GM12878 (cell line): ENCODE data around the gene JAML. TPM values are rescaled to one million over a fixed set of nuclear protein-coding genes. Genes with fewer than 3 reads are reported as not detected.

Experiments
- ATAC-seq: fragments of 200-7000 bp; cut with Tn5 transposase; 3 replicates; pipeline ENCODE4 v1.9.1; 2020; ENCODE audit warnings: mild to moderate bottlenecking, moderate library complexity
- BruUV-seq: library from RNA; stranded (reverse); fragments of 400-500 nt; replicated peaks from 2 replicates; lab custom pipeline; 2021; lab: Mats Ljungman, UMichigan
- CTCF ChIA-PET: fragments of 300-600 bp; sonication (Branson Sonifier 250); formaldehyde crosslinking; extraction: SDS; loops from one replicate; lab custom pipeline; 2021; ENCODE audit warnings: inconsistent platforms; lab: Yijun Ruan, JAX
- POLR2A ChIA-PET: fragments of 350-600 bp; formaldehyde crosslinking; extraction: SDS; loops from one replicate; lab custom pipeline; 2021; ENCODE audit warnings: inconsistent platforms; lab: Charles Lee
- RAD21 ChIA-PET: fragments of 300-600 bp; sonication (Branson Sonifier 250); formaldehyde crosslinking; loops from one replicate; lab custom pipeline; 2023; ENCODE audit warnings: antibody characterized with exemption; ENCODE audit not compliant: unreplicated experiment; lab: Charles Lee
- SMC1A ChIA-PET: fragments of 300-600 bp; sonication (Branson Sonifier 250); formaldehyde crosslinking; loops from one replicate; lab custom pipeline; 2023; ENCODE audit not compliant: unreplicated experiment, uncharacterized antibody; lab: Charles Lee
- DNase-seq: peaks from one replicate; pipeline ENCODE4 v3.0.0-alpha.2; 2011; ENCODE audit warnings: low read depth, low spot score
- FAIRE-seq: peaks from 3 replicates; lab custom pipeline; 2011; peaks lifted over from hg19 to GRCh38; lab: Jason Lieb, UNC
- H2AFZ ChIP-seq: 2 replicates; pipeline ENCODE4 v1.6.0; 2011; ENCODE audit warnings: low read depth, low read length, control low read depth; ENCODE audit not compliant: control insufficient read depth
- H3K27ac ChIP-seq: 2 replicates; pipeline ENCODE4 v1.5.1; 2011; ENCODE audit warnings: control low read depth; ENCODE audit not compliant: control insufficient read depth, insufficient read depth
- H3K27me3 ChIP-seq, 2 experiments: replicated peaks in 1 of 2; 2 replicates each; pipeline versions ENCODE4 v1.6.0 to v1.6.1; 2011; ENCODE audit warnings: low read length in 1 of 2; ENCODE audit not compliant: control insufficient read depth in 2 of 2, insufficient read depth in 2 of 2
- H3K36me3 ChIP-seq, 2 experiments: 2 replicates each; pipeline ENCODE4 v1.5.1; 2011; ENCODE audit warnings: low read length in 1 of 2; ENCODE audit not compliant: control insufficient read depth in 2 of 2, insufficient read depth in 2 of 2
- H3K4me1 ChIP-seq: 2 replicates; pipeline ENCODE4 v1.6.1; 2011; ENCODE audit warnings: mild to moderate bottlenecking, low read length, moderate library complexity, mixed read lengths; ENCODE audit not compliant: control insufficient read depth, insufficient read depth
- H3K4me2 ChIP-seq: 2 replicates; pipeline ENCODE4 v1.6.0; 2011; ENCODE audit warnings: control low read depth; ENCODE audit not compliant: control insufficient read depth, insufficient read depth
- H3K4me3 ChIP-seq: fragments of 200-600 bp; sonication (generic); 2 replicates; pipeline ENCODE4 v1.5.1; 2016
- H3K79me2 ChIP-seq: 2 replicates; pipeline ENCODE4 v1.6.0; 2011; ENCODE audit warnings: low read length; ENCODE audit not compliant: control insufficient read depth, insufficient read depth
- H3K9ac ChIP-seq: 2 replicates; pipeline ENCODE4 v1.8.0; 2011; ENCODE audit warnings: low read length, control low read depth, mixed read lengths; ENCODE audit not compliant: control insufficient read depth, insufficient read depth
- H3K9me3 ChIP-seq: replicated peaks from 3 replicates; pipeline ENCODE4 v1.5.1; 2011; ENCODE audit warnings: mild to moderate bottlenecking, low read length; ENCODE audit not compliant: control insufficient read depth, insufficient read depth
- H4K20me1 ChIP-seq: 2 replicates; pipeline ENCODE4 v1.6.0; 2011; ENCODE audit not compliant: control insufficient read depth, insufficient read depth
- ATF7 ChIP-seq: fragments of 450-650 bp; IDR thresholded peaks from 2 replicates; pipeline ENCODE4 v1.6.1; 2016; ENCODE audit warnings: low read depth, mild to moderate bottlenecking
- BACH1 ChIP-seq: fragments of 450-650 bp; IDR thresholded peaks from 2 replicates; pipeline ENCODE4 v1.6.1; 2017; ENCODE audit warnings: mild to moderate bottlenecking, borderline replicate concordance
- FOXK2 ChIP-seq: fragments of 450-650 bp; IDR thresholded peaks from 2 replicates; pipeline ENCODE4 v1.6.1; 2017; ENCODE audit warnings: mild to moderate bottlenecking, moderate library complexity
- IKZF1 ChIP-seq: fragments of 450-650 bp; conservative IDR thresholded peaks from 2 replicates; pipeline ENCODE4 v1.6.1; 2017; ENCODE audit warnings: antibody characterized with exemption, mild to moderate bottlenecking
- KLF5 ChIP-seq: fragments of 450-650 bp; IDR thresholded peaks from 2 replicates; pipeline ENCODE4 v1.6.1; 2014; ENCODE audit warnings: mild to moderate bottlenecking; ENCODE audit not compliant: partially characterized antibody
- MEF2B ChIP-seq: fragments of 450-650 bp; IDR thresholded peaks from 2 replicates; pipeline ENCODE4 v1.6.1; 2018; ENCODE audit warnings: mild to moderate bottlenecking, moderate library complexity; ENCODE audit not compliant: partially characterized antibody, poor library complexity, severe bottlenecking
- MYC ChIP-seq: IDR thresholded peaks from 2 replicates; pipeline ENCODE4 v1.6.1; 2011; ENCODE audit warnings: mild to moderate bottlenecking, low read length, moderate library complexity, inconsistent platforms; ENCODE audit not compliant: insufficient read depth, insufficient replicate concordance, insufficient read length, severe bottlenecking
- NR2F1 ChIP-seq: fragments of 450-650 bp; conservative IDR thresholded peaks from 2 replicates; pipeline ENCODE4 v1.6.1; 2017; ENCODE audit warnings: mild to moderate bottlenecking
- RAD21 ChIP-seq: IDR thresholded peaks from 2 replicates; pipeline ENCODE4 v1.6.1; 2011; ENCODE audit warnings: mild to moderate bottlenecking, low read depth, low read length, moderate library complexity; ENCODE audit not compliant: insufficient read depth
- RFX5 ChIP-seq: IDR thresholded peaks from 2 replicates; pipeline ENCODE4 v1.6.1; 2011; ENCODE audit warnings: low read depth, low read length, improper control_type of control experiment
- RUNX3 ChIP-seq: IDR thresholded peaks from 2 replicates; pipeline ENCODE4 v1.6.1; 2012; ENCODE audit warnings: low read length, inconsistent platforms
- TCF3 ChIP-seq: IDR thresholded peaks from 2 replicates; pipeline ENCODE4 v1.6.1; 2012; ENCODE audit warnings: low read depth, mild to moderate bottlenecking, low read length, borderline replicate concordance; ENCODE audit not compliant: insufficient read depth
- USF1 ChIP-seq: IDR thresholded peaks from 2 replicates; pipeline ENCODE4 v1.6.1; 2011; ENCODE audit warnings: borderline replicate concordance, low read depth, mild to moderate bottlenecking, moderate library complexity, mixed read lengths, low read length; ENCODE audit not compliant: insufficient read depth; ENCODE audit errors: extremely low read length
- USF2 ChIP-seq: IDR thresholded peaks from 2 replicates; pipeline ENCODE4 v1.6.1; 2011; ENCODE audit warnings: low read depth, low read length, improper control_type of control experiment, borderline replicate concordance
- YBX1 ChIP-seq: fragments of 450-650 bp; IDR thresholded peaks from 2 replicates; pipeline ENCODE4 v1.6.1; 2016; ENCODE audit warnings: antibody characterized with exemption
- ZNF24 ChIP-seq: fragments of 450-650 bp; IDR thresholded peaks from 2 replicates; pipeline ENCODE4 v1.6.1; 2017; ENCODE audit warnings: antibody characterized with exemption, mild to moderate bottlenecking
- ZNF687 ChIP-seq: fragments of 450-650 bp; IDR thresholded peaks from 2 replicates; pipeline ENCODE4 v1.6.1; 2017; ENCODE audit warnings: mild to moderate bottlenecking, moderate library complexity
- ZSCAN29 ChIP-seq: fragments of 450-650 bp; IDR thresholded peaks from 2 replicates; pipeline ENCODE4 v1.6.1; 2017; ENCODE audit warnings: mild to moderate bottlenecking, moderate library complexity
- WGBS: methylation state at CpG from one replicate; pipeline ENCODE4 v1.1.6; 2016; ENCODE audit warnings: low lambda C conversion rate; ENCODE audit not compliant: insufficient replicate concordance, insufficient coverage; ENCODE audit errors: missing lambda C conversion rate; 5-methylcytosine and 5-hydroxymethylcytosine counted together
- in situ Hi-C: fragments of 300-500 bp; cut with MboI; formaldehyde crosslinking; loops from 9 replicates; pipeline ENCODE4 v1.14.3; 2018; ENCODE audit warnings: mixed read lengths
- intact Hi-C: fragments of 100-400 bp; cut with micrococcal nuclease; formaldehyde crosslinking; loops from one replicate; pipeline ENCODE4 v1.14.2; 2022; ENCODE audit not compliant: unreplicated experiment
- polyA plus RNA-seq, 11 experiments: library from polyadenylated mRNA; depleted of rRNA in 4 of 11; unstranded in 6 of 11; stranded (reverse) in 5 of 11; fragments of >200 nt; fragmentation: Nextera tagmentation in 4 of 11; fragmentation: Illumina TruSeq in 1 of 11; extraction: Ambion mirVana in 4 of 11; extraction: Trizol in 1 of 11; gene quantifications; 1 replicate in 1 of 11; 2 replicates in 10 of 11; pipeline versions ENCODE4 v1.2.1 to v1.2.3, GENCODE V29; 2011 to 2016; ENCODE audit warnings: inconsistent platforms in 2 of 11, missing spikeins in 2 of 11, low read depth in 1 of 11
- total RNA-seq, 4 experiments: library from RNA; depleted of rRNA in 3 of 4; stranded (reverse); fragments of >200 nt in 3 of 4; fragmentation: Illumina TruSeq in 1 of 4; extraction: Trizol in 1 of 4; gene quantifications; 2 replicates each; pipeline versions ENCODE4 v1.2.1 to v1.2.3, GENCODE V29; 2013 to 2021

JAML gene
- total and polyA plus RNA-seq, 10 of the 15 experiments (the other 5 are each of a cell fraction or from before 2014, with no cell fraction given), result 0.60 to 8.1 (median 3.5) TPM

- CTCF ChIA-PET, result interaction anchor here (0.7 to 2.7 kb wide), 14 partner anchors 9 to 285 kb away, joined by 3 to 16 read pairs (median 3); partner anchors contain the start of gene CD3E
- Histone ChIP-seq H3K27me3 (no peaks in the 10 kb centered on the region), H3K36me3 (no peaks in the 10 kb centered on the region; a peak in 1 of 4 replicates), H2AFZ (no peak overlapping the region), H3K27ac (no peak overlapping the region), H3K4me3 (no peak overlapping the region), H3K4me1 (peaks cover 6% of the 10 kb centered on the region; the same call in 1 of the 2 replicates), H3K9ac (no peak overlapping the region), H3K4me2 (no peak overlapping the region), H4K20me1 (no peaks in the 10 kb centered on the region), H3K9me3 (no peaks in the 10 kb centered on the region; the same call in 2 of the 3 replicates), H3K79me2 (no peaks in the 10 kb centered on the region)
- WGBS, result 43% methylated on average over 7 of the region's 7 CpGs
- RAD21 ChIA-PET, result interaction anchor here (0.8 to 1.7 kb wide), 6 partner anchors 11 to 148 kb away, joined by 3 to 9 read pairs (median 4); no protein-coding TSS in a partner anchor
- DNase-seq (no peak), FAIRE-seq (no peak), ATAC-seq (peak; percentile 50)
- intact Hi-C loops (no loop called here), in situ Hi-C loops (no loop called here)
- BruUV-seq, result no TSS peak
- POLR2A ChIA-PET, result interaction anchor here (0.5 to 1.5 kb wide), 5 partner anchors 9 to 151 kb away, joined by 3 to 5 read pairs (median 4); no protein-coding TSS in a partner anchor
- SMC1A ChIA-PET, result interaction anchor here (0.6 to 2.2 kb wide), 20 partner anchors 9 to 245 kb away, joined by 3 to 17 read pairs (median 5); partner anchors contain the start of genes JAML and MPZL3
- TF ChIP-seq KLF5 (no peak), ZNF24 (no peak), ZNF687 (peak; percentile 14; the same call in 1 of the 2 replicates), RUNX3 (0 out of 2 replicates have a peak, but pooled peaks have one; percentile 22), FOXK2 (no peak), ATF7 (no peak), USF1 (no peak), RAD21 (no peak), USF2 (no peak), MEF2B (no peak), MYC (no peak), NR2F1 (no peak), ZSCAN29 (no peak), TCF3 (no peak), IKZF1 (0 out of 2 replicates have a peak, but pooled peaks have one; percentile 22), BACH1 (no peak), YBX1 (no peak), RFX5 (no peak)
These were observed 22.0 kb downstream of the JAML start for GRCh38 chr11:118202599-118203422.
